ENCODE results near the gene ANKFY1. TPM values are rescaled to one million over a fixed set of nuclear protein-coding genes. Genes with fewer than 3 reads are reported as not detected.

ANKFY1 gene
- total and polyA plus RNA-seq, 9 of the 15 experiments (the other 6 are each of a cell fraction or from before 2014, with no cell fraction given) = 4.3 to 25.6 (median 12.2) TPM

GRCh38 chr17:4249452-4250029, 14.2 kb downstream of the ANKFY1 start (continued):
- TF ChIP-seq ZNF444 (CRISPR knock-in tag; IDR thresholded peaks at IDR 0.05) = no peak
- TF ChIP-seq SRF (CRISPR knock-in tag; IDR thresholded peaks at IDR 0.05) = peak in 1 of 2 experiments; percentile 83; a peak in 2 of 4 replicates
- no peak for TF ChIP-seq E4F1 (CRISPR knock-in tag; IDR thresholded peaks at IDR 0.05; ENCODE audit: borderline replicate concordance)
- TF ChIP-seq MEIS2 (IDR thresholded peaks at IDR 0.05; ENCODE audit: partially characterized antibody) = peak; percentile 76
- no peak for TF ChIP-seq DDX20 (tag; IDR thresholded peaks at IDR 0.05; ENCODE audit: low read depth)
- TF ChIP-seq TSHZ1 (CRISPR knock-in tag; IDR thresholded peaks at IDR 0.05) = no peak
- TF ChIP-seq, protein P1, sequence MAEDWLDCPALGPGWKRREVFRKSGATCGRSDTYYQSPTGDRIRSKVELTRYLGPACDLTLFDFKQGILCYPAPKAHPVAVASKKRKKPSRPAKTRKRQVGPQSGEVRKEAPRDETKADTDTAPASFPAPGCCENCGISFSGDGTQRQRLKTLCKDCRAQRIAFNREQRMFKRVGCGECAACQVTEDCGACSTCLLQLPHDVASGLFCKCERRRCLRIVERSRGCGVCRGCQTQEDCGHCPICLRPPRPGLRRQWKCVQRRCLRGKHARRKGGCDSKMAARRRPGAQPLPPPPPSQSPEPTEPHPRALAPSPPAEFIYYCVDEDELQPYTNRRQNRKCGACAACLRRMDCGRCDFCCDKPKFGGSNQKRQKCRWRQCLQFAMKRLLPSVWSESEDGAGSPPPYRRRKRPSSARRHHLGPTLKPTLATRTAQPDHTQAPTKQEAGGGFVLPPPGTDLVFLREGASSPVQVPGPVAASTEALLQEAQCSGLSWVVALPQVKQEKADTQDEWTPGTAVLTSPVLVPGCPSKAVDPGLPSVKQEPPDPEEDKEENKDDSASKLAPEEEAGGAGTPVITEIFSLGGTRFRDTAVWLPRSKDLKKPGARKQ (CRISPR knock-in tag; IDR thresholded peaks at IDR 0.05) = no peak
- no peak for TF ChIP-seq RBM39 (optimal IDR thresholded peaks at IDR 0.05; ENCODE audit: low read depth, low read length)
- TF ChIP-seq ZSCAN32 (CRISPR knock-in tag; IDR thresholded peaks at IDR 0.05) = no peak
- TF ChIP-seq ZNF347 (CRISPR knock-in tag; IDR thresholded peaks at IDR 0.05; ENCODE audit: low read depth) = no peak
- TF ChIP-seq GABPB2 (CRISPR knock-in tag; conservative IDR thresholded peaks at IDR 0.05) = no peak
- no peak for TF ChIP-seq BACH1 (tag; IDR thresholded peaks at IDR 0.05)
- TF ChIP-seq BRD4 (IDR thresholded peaks at IDR 0.05) = no peak
- no peak for TF ChIP-seq ZNF232 (CRISPR knock-in tag; IDR thresholded peaks at IDR 0.05)

Measured in K562 (cell line).